Measurements from ENCODE around the gene MSL3B.

MSL3B gene

GRCh38 chr2:233832414-233832813, 35.8 kb downstream of the MSL3B start:
- DNase-seq, result no peak

- DNase-seq, result no peak
Observed at GRCh38 chr2:233831861-233832260, 36.3 kb downstream of the MSL3B start.

GRCh38 chr2:233831011-233831721, 37.0 kb downstream of the MSL3B start:
- no peak for DNase-seq

GRCh38 chr2:233830111-233830802, 37.9 kb downstream of the MSL3B start:
- DNase-seq, result no peak

- no peak for DNase-seq
Observed at GRCh38 chr2:233829193-233830110, 38.7 kb downstream of the MSL3B start.

GRCh38 chr2:233828546-233829192, 39.5 kb downstream of the MSL3B start:
- DNase-seq, result no peak

GRCh38 chr2:233824373-233824772, 43.8 kb downstream of the MSL3B start:
- no peak for DNase-seq

GRCh38 chr2:233823731-233824121, 44.5 kb downstream of the MSL3B start:
- DNase-seq, result no peak

GRCh38 chr2:233822781-233823730, 45.1 kb downstream of the MSL3B start:
- no peak for DNase-seq

GRCh38 chr2:233822101-233822771, 46.0 kb downstream of the MSL3B start:
- no peak for DNase-seq

- no peak for DNase-seq
Observed at GRCh38 chr2:233821709-233822100, 46.5 kb downstream of the MSL3B start.

GRCh38 chr2:233821196-233821595, 47.0 kb downstream of the MSL3B start:
- DNase-seq, result no peak

- no peak for DNase-seq
Observed at GRCh38 chr2:233820774-233821105, 47.4 kb downstream of the MSL3B start.

GRCh38 chr2:233819884-233820773, 48.1 kb downstream of the MSL3B start:
- no peak for DNase-seq

- no peak for DNase-seq
Observed at GRCh38 chr2:233818639-233819621, 49.3 kb downstream of the MSL3B start.

- no peak for DNase-seq
Observed at GRCh38 chr2:233817995-233818638, 50.1 kb downstream of the MSL3B start.

- no peak for DNase-seq
Observed at GRCh38 chr2:233817361-233817911, 50.8 kb downstream of the MSL3B start.

- DNase-seq, result no peak
Observed at GRCh38 chr2:233816771-233817170, 51.4 kb downstream of the MSL3B start.
